T-helper 22 cell (primary cell): ENCODE data around the gene EN1.

Experiments used
- DNase-seq: peaks from one replicate; pipeline ENCODE4 v3.0.0-alpha.2; 2020; ENCODE audit warnings: low read depth

EN1 gene

DNA sequence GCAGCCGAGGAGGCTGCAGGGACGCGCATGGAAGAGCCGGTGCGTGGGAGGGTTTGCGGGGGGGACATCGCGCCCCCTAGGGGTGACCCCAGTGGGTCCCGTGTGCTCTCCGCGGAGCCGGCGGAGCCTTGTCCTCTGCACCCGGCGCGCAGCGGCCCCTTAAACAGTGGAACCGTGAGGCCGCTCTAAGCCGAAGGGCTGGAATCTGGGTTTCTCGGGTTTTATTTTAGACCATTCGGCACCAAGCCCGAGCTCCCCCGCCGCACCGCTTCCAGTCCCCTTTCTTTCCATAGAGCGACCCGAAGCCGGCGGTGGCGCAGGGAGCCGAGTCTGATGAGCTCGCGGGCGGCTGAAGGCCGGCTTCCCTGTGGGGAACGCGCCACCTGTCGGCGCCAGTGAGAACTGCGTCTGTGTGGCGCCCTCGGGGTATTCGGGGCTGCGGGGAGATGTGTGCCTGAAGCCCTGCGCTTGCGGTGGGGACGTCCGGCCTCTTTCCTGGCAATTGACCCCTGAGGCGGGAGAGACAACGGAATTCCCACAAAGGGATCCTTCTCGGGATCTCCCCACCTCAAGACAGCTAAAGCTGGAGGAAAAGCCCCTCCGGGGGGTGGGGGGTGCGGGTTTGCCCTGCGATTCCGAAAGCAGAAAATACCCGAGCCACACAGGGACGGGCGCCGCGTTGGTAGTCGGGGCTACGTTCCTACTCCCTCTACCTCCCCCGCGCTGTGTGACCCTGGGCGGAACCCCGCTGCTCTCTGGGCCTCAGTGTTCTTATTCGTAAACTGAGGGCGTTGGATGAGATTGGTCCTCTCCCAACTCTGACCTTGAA, 8.2 kb upstream of the EN1 start:
- peak; percentile 37 for DNase-seq

GRCh38 chr2:118854507-118855345, 7.3 kb upstream of the EN1 start:
- no peak for DNase-seq

- DNase-seq: no peak
Observed at GRCh38 chr2:118853651-118854291, 6.3 kb upstream of the EN1 start.

DNA sequence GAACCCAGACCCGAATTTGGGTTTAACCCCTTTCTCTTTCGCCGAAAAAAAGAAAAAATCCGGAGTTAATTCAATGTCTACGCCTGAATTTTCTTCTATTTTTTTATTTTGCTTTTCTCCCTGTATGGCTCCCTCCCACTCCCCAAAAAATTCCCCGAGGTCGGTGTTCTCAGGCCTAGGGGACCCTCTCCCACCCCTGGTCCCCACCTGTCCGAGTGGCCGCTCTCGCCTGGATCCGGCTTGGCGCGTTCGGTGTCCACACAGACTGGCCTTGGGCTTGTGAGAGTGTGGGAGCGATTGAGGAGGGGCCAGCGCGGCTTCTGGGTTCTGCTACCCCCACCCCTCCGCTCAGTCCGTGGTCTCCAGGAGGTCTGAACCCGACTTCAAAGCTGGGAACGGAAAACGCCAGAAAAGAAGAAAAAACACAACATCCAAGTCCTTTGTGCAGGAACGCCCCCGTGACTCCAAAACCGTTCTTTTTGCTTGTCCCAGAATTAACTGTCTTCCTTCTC, 5.7 kb upstream of the EN1 start:
- DNase-seq: no peak

DNA sequence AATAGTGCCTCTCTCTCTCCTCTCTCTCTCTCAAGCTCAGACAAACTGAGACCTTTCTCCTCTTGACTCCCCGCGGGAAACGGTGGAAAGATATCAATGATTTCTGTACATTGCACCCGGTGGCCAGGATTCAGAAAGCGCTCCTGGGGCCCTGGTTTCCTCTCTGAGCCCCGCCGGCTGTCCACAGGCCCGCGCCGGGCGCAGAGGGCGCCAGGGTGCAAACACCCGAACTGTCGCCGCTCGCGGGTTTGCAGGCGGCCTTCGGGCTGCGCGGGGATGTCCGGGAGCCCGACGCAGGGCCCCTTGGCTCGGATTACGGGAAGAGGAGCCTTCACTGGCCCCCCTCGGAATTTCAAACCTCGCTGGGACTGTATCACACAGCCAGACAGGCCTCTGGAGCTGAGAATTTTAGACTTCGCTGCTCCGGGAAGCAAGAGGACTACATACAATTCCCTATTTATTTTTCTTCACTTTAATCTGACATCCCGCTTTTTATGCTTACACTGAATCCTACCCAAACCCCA, 5.2 kb upstream of the EN1 start:
- DNase-seq: no peak

DNA sequence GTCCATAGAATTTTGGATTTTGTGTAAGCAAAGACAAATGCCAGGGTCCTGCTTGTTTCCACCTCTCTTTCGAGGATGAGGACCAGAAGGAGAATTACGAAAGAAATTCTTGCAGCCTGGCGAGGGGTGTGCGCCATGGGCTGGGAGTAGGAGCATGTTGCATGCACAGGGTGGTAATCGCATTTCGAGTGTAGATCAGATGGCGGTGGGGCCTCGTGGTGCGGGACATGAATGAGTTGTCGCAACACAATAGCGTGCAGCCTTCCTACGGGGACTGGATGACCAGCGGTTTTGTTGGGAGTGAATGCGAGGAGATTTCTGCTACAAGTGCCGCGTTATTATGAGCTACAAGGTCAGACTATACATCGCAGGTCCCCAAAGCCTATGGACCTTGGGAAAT, 4.2 kb upstream of the EN1 start:
- no peak for DNase-seq

DNA sequence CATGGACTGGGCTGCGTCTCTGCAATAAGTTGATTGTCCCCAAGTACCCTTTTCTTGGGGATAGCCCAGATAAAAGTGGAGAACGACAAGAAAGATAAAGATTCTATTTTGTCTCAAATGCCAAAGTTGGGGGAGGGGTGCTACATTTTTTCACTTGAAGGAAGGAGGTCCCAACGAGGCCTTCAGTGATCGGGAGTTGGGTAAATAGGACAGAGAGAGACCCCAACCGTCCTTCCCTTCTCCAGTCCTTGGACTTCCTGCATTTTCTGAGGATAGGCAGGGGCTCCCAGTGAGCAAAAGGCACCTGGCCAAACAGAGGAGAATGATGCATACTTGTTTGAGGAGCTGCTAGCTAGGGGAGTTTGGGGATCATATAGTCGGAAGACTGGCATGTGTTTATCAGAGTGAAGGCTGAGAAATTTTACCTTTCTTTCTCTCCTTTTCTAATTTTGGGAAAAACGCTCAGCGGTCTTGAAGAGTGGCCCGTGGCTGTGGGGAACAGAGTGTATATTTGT, 3.5 kb upstream of the EN1 start:
- DNase-seq: no peak

DNA sequence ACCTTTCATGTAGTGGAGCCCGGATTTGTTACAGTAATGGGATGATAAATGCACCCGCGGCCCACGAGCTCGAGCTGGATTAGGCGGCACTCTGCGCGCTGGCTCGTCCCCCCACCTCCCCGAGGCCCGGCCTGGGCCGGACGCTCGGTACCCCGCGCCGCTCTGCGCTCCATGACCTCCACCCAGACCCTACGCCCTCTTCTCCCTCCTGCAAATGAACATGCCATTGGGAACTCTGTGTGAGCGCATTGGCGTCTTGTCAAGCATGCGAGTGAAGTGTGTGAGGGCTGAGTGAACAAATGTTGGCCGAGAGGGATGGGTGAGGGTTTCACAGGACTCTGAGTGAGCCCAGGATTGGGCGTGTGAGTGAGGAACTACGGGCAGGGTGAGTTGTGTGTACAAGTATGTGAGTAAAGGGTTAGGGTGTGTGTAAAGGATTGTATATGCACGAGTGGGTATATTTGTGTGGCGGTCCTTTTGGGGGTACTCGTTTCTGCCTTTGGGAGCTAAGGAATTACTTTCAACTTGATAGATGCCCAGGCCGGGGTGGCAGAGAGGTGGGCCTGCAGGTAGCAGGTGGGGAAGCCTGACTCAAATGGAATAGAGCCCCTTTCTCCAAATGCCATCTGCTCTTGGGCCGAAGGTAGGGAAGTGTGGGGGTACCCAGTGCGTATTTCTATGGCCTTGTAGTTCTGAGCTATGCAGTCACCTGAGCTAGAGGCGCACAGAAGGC, 2.9 kb upstream of the EN1 start:
- no peak for DNase-seq

- no peak for DNase-seq
Observed at GRCh38 chr2:118849226-118850167, 2.0 kb upstream of the EN1 start.

GRCh38 chr2:118848381-118849225, 1.2 kb upstream of the EN1 start:
- no peak for DNase-seq

GRCh38 chr2:118847762-118848172, 319 bp upstream of the EN1 start:
- DNase-seq: no peak

- no peak for DNase-seq
Observed at GRCh38 chr2:118846442-118846952, 951 bp downstream of the EN1 start.

- DNase-seq: no peak
Observed at GRCh38 chr2:118845522-118846441, 1.7 kb downstream of the EN1 start.

GRCh38 chr2:118845005-118845521, 2.4 kb downstream of the EN1 start:
- DNase-seq: no peak

DNA sequence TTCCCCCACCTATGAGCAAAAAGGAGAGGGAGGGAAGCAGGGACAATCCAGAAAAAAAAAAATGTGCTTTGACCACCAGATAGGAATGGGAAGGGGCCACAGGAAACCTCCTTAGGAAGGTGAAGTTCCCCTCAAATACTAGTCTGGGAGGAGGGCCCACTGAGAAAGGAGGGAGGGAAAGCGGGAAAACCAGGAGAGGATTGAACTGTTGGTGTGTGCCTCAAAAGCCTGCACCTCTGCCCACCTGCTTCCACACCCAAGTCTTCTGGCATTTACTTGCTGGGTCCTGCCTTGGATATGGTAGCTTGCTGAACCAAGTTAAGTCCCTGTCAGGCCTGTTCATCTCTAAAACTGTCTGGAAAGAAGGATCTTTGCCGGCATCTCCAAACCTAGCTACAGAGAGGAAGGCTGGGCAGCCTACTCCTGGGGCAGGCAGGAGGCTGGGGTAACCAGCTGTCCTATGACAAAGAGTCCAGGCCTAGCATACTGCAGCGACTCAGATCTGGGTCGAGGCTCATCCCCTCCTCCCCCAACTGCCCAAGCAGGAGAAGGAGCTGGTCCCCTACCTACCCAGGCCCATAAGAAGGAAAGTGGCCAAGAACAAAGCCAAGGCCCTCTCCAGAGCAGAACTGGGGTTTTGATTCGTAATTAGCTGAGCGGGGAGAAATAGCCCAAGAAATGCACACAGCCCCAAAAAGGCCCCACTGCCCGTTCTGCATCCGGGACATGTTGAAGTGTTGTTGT, 3.0 kb downstream of the EN1 start:
- no peak for DNase-seq

DNA sequence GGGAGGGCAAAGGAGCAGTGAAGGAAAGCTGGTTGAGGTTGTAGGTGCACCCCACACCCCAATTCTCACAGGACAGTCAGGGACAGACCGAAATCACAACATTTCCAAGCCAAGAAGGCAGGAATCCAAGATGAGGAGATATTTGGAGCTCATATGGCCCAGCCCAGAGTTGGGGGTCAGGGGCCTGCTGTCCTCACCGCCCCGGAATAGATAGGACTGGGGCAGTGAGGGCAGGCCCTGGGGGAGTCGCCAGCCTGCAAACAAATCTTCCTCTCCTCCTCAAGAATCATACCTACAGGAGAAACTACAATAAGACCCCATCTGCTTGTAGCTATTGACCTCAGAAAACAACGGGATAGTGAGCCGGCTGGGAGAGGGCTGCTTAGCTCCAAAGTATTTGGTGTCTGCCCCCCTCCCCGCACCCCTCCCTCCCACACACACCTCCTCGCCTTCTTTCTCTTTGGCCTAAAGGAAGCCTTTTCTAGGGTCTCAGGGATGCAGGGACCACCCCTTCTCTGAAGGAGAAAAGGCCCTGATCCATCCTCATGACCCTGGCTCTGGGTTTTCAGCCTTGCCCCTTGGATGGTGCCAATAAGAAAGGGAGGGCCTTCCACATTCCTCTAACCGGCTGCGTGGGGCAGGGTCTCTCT, 3.8 kb downstream of the EN1 start:
- no peak for DNase-seq
